HG02678 (cell line): Measurements from ENCODE around the gene NECAP2.
"Not testable (repeated sequence)": the region's sequence is repeated elsewhere in the genome, so short reads cannot be mapped to it uniquely, and the experiment has no call there.

ENCODE experiments used
- ATAC-seq: cut with Tn5 transposase; IDR thresholded peaks from one replicate; pipeline ENCODE4 v1.9.1; 2021; ENCODE audit warnings: mild to moderate bottlenecking, moderate library complexity; ENCODE audit not compliant: unreplicated experiment

Gene NECAP2

GRCh38 chr1:16425125-16426025, 15.1 kb upstream of the NECAP2 start:
- no peak for ATAC-seq

GRCh38 chr1:16430606-16431005, 9.9 kb upstream of the NECAP2 start:
- ATAC-seq = no peak

GRCh38 chr1:16433030-16433429, 7.5 kb upstream of the NECAP2 start:
- no peak for ATAC-seq

GRCh38 chr1:16434007-16434406, 6.5 kb upstream of the NECAP2 start:
- no peak for ATAC-seq

- ATAC-seq = no peak
Observed at GRCh38 chr1:16434501-16434900, 6.0 kb upstream of the NECAP2 start.

GRCh38 chr1:16436946-16437474, 3.5 kb upstream of the NECAP2 start, which contains the start of gene SPATA21:
TSS of gene SPATA21 (minus strand) at chr1:16437424. CDS start at chr1:16431371, 6,053 bp downstream.
- ATAC-seq = no peak

GRCh38 chr1:16438516-16438915, 2.0 kb upstream of the NECAP2 start:
- no peak for ATAC-seq

- no peak for ATAC-seq
Observed at GRCh38 chr1:16438924-16439323, 1.6 kb upstream of the NECAP2 start.

GRCh38 chr1:16440131-16440469, 424 bp upstream of the NECAP2 start:
- no peak for ATAC-seq

GRCh38 chr1:16441282-16441665, 750 bp downstream of the NECAP2 start:
- ATAC-seq = no peak

GRCh38 chr1:16442265-16442664, 1.7 kb downstream of the NECAP2 start:
- no peak for ATAC-seq

- no peak for ATAC-seq
Observed at GRCh38 chr1:16442941-16443340, 2.4 kb downstream of the NECAP2 start.

GRCh38 chr1:16443975-16444770, 3.6 kb downstream of the NECAP2 start:
- ATAC-seq = no peak

GRCh38 chr1:16445052-16445451, 4.5 kb downstream of the NECAP2 start:
- ATAC-seq = no peak

GRCh38 chr1:16446116-16446515, 5.6 kb downstream of the NECAP2 start:
- no peak for ATAC-seq

- no peak for ATAC-seq
Observed at GRCh38 chr1:16447641-16448040, 7.1 kb downstream of the NECAP2 start.

GRCh38 chr1:16449065-16449464, 8.5 kb downstream of the NECAP2 start:
- ATAC-seq = no peak

GRCh38 chr1:16449666-16450065, 9.1 kb downstream of the NECAP2 start:
- ATAC-seq = no peak

- no peak for ATAC-seq
Observed at GRCh38 chr1:16450863-16451481, 10.4 kb downstream of the NECAP2 start.

GRCh38 chr1:16451841-16452528, 11.5 kb downstream of the NECAP2 start:
- no peak for ATAC-seq

GRCh38 chr1:16454909-16455308, 14.4 kb downstream of the NECAP2 start:
- not testable (repeated sequence) for ATAC-seq
